ENCODE data around the gene KCNJ5.

Gene KCNJ5

DNA sequence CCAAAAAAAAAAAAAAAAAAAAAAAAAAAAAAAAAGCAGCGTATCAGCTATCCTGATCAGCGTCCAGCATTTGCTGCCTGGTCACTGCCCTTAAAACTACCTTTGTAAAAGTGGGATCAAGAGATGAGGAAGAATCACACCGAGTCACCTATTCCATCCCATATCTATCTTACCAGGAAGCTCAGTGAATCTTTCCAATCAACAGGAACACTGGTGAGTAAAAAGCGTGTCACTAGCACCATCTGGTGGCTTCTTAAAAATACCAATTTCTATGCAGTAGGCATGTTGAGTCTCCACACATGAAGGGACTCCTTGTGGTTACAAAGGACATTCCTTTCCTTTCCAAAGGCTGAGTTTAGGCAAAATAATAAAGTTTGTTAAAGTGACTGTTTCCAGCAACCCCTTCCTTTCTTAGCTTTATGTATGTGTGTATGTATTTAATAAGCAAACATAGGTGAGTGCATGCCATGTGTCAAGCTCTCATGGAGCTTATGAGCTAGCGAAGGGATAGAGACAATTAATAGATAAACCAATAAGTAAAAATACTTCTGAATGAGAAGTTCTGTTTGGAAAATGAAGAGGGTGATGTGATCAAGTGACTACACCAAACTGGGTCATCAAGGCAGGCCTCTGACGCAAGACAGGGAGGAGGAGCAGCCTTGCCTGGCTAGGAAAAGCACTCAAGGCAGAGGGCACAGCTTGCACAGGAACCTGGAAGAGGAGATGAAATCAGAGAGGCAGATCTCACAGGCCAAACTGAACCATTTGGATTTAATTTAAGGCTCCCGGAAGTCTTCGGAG is 65.4 kb downstream of the KCNJ5 start:
- no peak for TF ChIP-seq EZH2 (IDR thresholded peaks at IDR 0.05; ENCODE audit: borderline replicate concordance, low read depth, low read length, severe bottlenecking)
- TF ChIP-seq, protein P1, sequence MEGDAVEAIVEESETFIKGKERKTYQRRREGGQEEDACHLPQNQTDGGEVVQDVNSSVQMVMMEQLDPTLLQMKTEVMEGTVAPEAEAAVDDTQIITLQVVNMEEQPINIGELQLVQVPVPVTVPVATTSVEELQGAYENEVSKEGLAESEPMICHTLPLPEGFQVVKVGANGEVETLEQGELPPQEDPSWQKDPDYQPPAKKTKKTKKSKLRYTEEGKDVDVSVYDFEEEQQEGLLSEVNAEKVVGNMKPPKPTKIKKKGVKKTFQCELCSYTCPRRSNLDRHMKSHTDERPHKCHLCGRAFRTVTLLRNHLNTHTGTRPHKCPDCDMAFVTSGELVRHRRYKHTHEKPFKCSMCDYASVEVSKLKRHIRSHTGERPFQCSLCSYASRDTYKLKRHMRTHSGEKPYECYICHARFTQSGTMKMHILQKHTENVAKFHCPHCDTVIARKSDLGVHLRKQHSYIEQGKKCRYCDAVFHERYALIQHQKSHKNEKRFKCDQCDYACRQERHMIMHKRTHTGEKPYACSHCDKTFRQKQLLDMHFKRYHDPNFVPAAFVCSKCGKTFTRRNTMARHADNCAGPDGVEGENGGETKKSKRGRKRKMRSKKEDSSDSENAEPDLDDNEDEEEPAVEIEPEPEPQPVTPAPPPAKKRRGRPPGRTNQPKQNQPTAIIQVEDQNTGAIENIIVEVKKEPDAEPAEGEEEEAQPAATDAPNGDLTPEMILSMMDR (IDR thresholded peaks at IDR 0.05; ENCODE audit: borderline replicate concordance, extremely low read depth, low read length, poor library complexity, severe bottlenecking), result peak; percentile 85

DNA sequence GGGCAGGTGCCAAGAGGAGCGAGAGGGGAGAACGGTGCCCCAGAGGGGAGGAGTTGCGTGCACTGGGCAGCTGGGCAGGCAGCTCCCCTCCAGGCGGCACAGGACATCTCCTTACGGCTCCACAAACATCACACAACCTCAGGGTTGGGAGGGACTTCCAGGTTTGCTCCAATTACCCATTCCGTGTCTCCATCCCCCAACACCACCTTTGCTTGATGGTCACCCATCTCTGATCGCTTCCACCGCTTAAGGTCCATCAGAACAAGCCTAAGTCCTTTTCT is 66.0 kb downstream of the KCNJ5 start:
- Histone ChIP-seq H3K79me2 (ENCODE audit: insufficient read depth, low read length) (no peaks in the 10 kb centered on the region), H4K20me1 (ENCODE audit: insufficient read depth, low read length) (no peaks in the 10 kb centered on the region), H2AFZ (ENCODE audit: low read depth, low read length) (no peak overlapping the region), H3K4me3 (ENCODE audit: low read depth in 1 of 2, low read length in 2 of 2) (no peak overlapping the region), H3K27me3 (ENCODE audit: insufficient read depth, low read length, poor library complexity) (no peaks in the 10 kb centered on the region), H3K4me1 (ENCODE audit: insufficient read depth, low read length) (no peaks in the 10 kb centered on the region), H3K9ac (ENCODE audit: low read depth, low read length) (no peak overlapping the region), H3K27ac (ENCODE audit: low read length) (no peak overlapping the region), H3K9me3 (ENCODE audit: insufficient read depth, low read length, severe bottlenecking) (no peaks in the 10 kb centered on the region), H3K36me3 (ENCODE audit: insufficient read depth, low read length) (no peaks in the 10 kb centered on the region), H3K4me2 (ENCODE audit: insufficient read depth, low read length) (no peak overlapping the region)
- TF ChIP-seq, protein P1 (IDR thresholded peaks at IDR 0.05; ENCODE audit: borderline replicate concordance, extremely low read depth, low read length, poor library complexity, severe bottlenecking), result no peak
- no peak for DNase-seq
- no peak for ATAC-seq (ENCODE audit: insufficient read depth, low read depth)

More for the DNA sequence above, 65.4 kb downstream of the KCNJ5 start:
- Histone ChIP-seq H3K9ac (ENCODE audit: low read depth, low read length) (no peak overlapping the region), H3K36me3 (ENCODE audit: insufficient read depth, low read length) (no peaks in the 10 kb centered on the region), H3K4me3 (ENCODE audit: low read depth in 1 of 2, low read length in 2 of 2) (no peak overlapping the region), H3K4me1 (ENCODE audit: insufficient read depth, low read length) (no peaks in the 10 kb centered on the region), H3K79me2 (ENCODE audit: insufficient read depth, low read length) (no peaks in the 10 kb centered on the region), H4K20me1 (ENCODE audit: insufficient read depth, low read length) (no peaks in the 10 kb centered on the region), H3K27ac (ENCODE audit: low read length) (no peak overlapping the region), H3K27me3 (ENCODE audit: insufficient read depth, low read length, poor library complexity) (no peaks in the 10 kb centered on the region), H3K9me3 (ENCODE audit: insufficient read depth, low read length, severe bottlenecking) (no peaks in the 10 kb centered on the region), H2AFZ (ENCODE audit: low read depth, low read length) (no peak overlapping the region), H3K4me2 (ENCODE audit: insufficient read depth, low read length) (no peak overlapping the region)
- DNase-seq, result peak; percentile 42
- peak; percentile 87 for ATAC-seq (ENCODE audit: insufficient read depth, low read depth)

DNA sequence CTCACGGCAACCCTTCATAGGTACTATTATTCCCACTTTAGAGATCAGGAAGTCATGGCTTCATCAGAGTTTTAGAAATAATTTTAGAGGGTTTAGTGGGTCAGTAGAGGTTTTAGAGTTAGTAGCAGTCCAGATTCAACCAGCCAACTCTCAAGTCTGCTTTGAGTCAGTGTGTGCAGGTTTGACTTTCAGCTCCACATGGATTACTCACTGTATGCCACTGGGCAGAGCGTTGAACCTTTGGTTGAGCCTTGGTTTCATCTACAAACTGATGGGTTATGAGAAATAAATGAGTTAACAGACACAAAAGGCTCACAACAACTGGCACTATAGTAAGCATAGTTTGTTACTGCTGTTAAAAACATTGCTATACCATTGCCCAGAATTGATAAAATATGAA is 70.5 kb downstream of the KCNJ5 start:
- DNase-seq (no peak), ATAC-seq (ENCODE audit: insufficient read depth, low read depth) (no peak)
- Histone ChIP-seq H3K36me3 (ENCODE audit: insufficient read depth, low read length) (no peaks in the 10 kb centered on the region), H3K79me2 (ENCODE audit: insufficient read depth, low read length) (no peaks in the 10 kb centered on the region), H3K4me1 (ENCODE audit: insufficient read depth, low read length) (peaks cover 43% of the 10 kb centered on the region), H3K9ac (ENCODE audit: low read depth, low read length) (no peak overlapping the region), H3K4me3 (ENCODE audit: low read depth in 1 of 2, low read length in 2 of 2) (no peak overlapping the region), H4K20me1 (ENCODE audit: insufficient read depth, low read length) (no peaks in the 10 kb centered on the region), H3K27me3 (ENCODE audit: insufficient read depth, low read length, poor library complexity) (no peaks in the 10 kb centered on the region), H2AFZ (ENCODE audit: low read depth, low read length) (no peak overlapping the region), H3K27ac (ENCODE audit: low read length) (no peak overlapping the region), H3K4me2 (ENCODE audit: insufficient read depth, low read length) (no peak overlapping the region), H3K9me3 (ENCODE audit: insufficient read depth, low read length, severe bottlenecking) (no peaks in the 10 kb centered on the region)
- TF ChIP-seq EZH2 (IDR thresholded peaks at IDR 0.05; ENCODE audit: borderline replicate concordance, low read depth, low read length, severe bottlenecking), result no peak

DNA sequence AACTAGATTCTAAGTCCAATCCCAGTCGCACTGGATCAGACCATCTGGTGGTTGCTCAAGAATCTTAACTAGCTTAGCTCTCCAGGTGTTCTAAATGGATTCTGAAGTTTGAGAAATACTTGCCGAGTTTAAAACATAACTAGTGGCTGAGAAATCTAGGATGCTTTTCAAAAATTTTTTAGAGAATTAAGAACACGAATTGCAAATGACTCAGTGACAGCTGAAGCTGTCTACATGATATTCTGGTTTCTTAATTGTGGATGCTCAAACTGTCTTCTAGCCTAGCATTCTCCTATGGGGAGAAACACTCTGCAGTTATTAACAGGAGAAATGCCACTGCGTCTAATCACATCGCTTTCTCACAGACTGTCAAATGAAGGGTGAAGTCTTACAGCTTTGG is 71.7 kb downstream of the KCNJ5 start:
- Histone ChIP-seq H4K20me1 (ENCODE audit: insufficient read depth, low read length) (no peaks in the 10 kb centered on the region), H3K36me3 (ENCODE audit: insufficient read depth, low read length) (no peaks in the 10 kb centered on the region), H3K9ac (ENCODE audit: low read depth, low read length) (no peak overlapping the region), H3K4me3 (ENCODE audit: low read depth in 1 of 2, low read length in 2 of 2) (no peak overlapping the region), H2AFZ (ENCODE audit: low read depth, low read length) (peak overlapping the region; percentile 10; the same call in 1 of the 2 replicates), H3K27ac (ENCODE audit: low read length) (peak overlapping the region; percentile 20; the same call in 1 of the 2 replicates), H3K27me3 (ENCODE audit: insufficient read depth, low read length, poor library complexity) (no peaks in the 10 kb centered on the region), H3K79me2 (ENCODE audit: insufficient read depth, low read length) (no peaks in the 10 kb centered on the region), H3K4me1 (ENCODE audit: insufficient read depth, low read length) (peaks cover 45% of the 10 kb centered on the region), H3K4me2 (ENCODE audit: insufficient read depth, low read length) (no peak overlapping the region), H3K9me3 (ENCODE audit: insufficient read depth, low read length, severe bottlenecking) (no peaks in the 10 kb centered on the region)
- DNase-seq, result no peak
- TF ChIP-seq EZH2 (IDR thresholded peaks at IDR 0.05; ENCODE audit: borderline replicate concordance, low read depth, low read length, severe bottlenecking), result no peak
- TF ChIP-seq, protein P1 (IDR thresholded peaks at IDR 0.05; ENCODE audit: borderline replicate concordance, extremely low read depth, low read length, poor library complexity, severe bottlenecking), result no peak
- no peak for ATAC-seq (ENCODE audit: insufficient read depth, low read depth)
